HS-5 (cell line): Measurements from ENCODE around the gene MXD3.
"Not testable (repeated sequence)": the region's sequence is repeated elsewhere in the genome, so short reads cannot be mapped to it uniquely, and the experiment has no call there.

Source experiments
- DNase-seq: peaks from one replicate; pipeline ENCODE4 v3.0.0-alpha.2; 2012; ENCODE audit warnings: low read depth

MXD3 gene

GRCh38 chr5:177319913-177320588 is 8.4 kb upstream of the MXD3 start:
- no peak for DNase-seq

- no peak for DNase-seq
These were observed 6.3 kb upstream of the MXD3 start for GRCh38 chr5:177317959-177318377.

- DNase-seq, result no peak
These were observed 4.3 kb upstream of the MXD3 start for GRCh38 chr5:177316005-177316404.

GRCh38 chr5:177315411-177315810 is 3.7 kb upstream of the MXD3 start:
- no peak for DNase-seq

GRCh38 chr5:177314376-177315342 is 3.0 kb upstream of the MXD3 start:
- no peak for DNase-seq

- no peak for DNase-seq
These were observed 2.0 kb upstream of the MXD3 start for GRCh38 chr5:177313561-177314259.

GRCh38 chr5:177312649-177313181 is 1.0 kb upstream of the MXD3 start:
- DNase-seq, result no peak

GRCh38 chr5:177311392-177311722 is 341 bp downstream of the MXD3 start:
- no peak for DNase-seq

- DNase-seq, result no peak
These were observed 824 bp downstream of the MXD3 start for GRCh38 chr5:177310757-177311391.

GRCh38 chr5:177310332-177310731 is 1.4 kb downstream of the MXD3 start:
- DNase-seq, result no peak

GRCh38 chr5:177309351-177310191 is 2.1 kb downstream of the MXD3 start:
- no peak for DNase-seq

GRCh38 chr5:177308740-177309139 is 3.0 kb downstream of the MXD3 start:
- no peak for DNase-seq

- DNase-seq, result no peak
These were observed 3.9 kb downstream of the MXD3 start for GRCh38 chr5:177307544-177308363.

GRCh38 chr5:177306674-177307543 is 4.8 kb downstream of the MXD3 start:
- DNase-seq, result no peak

GRCh38 chr5:177306103-177306640 is 5.5 kb downstream of the MXD3 start:
- DNase-seq, result not testable (repeated sequence)

- no peak for DNase-seq
These were observed 7.1 kb downstream of the MXD3 start for GRCh38 chr5:177304392-177305119.

GRCh38 chr5:177303925-177304391 is 7.7 kb downstream of the MXD3 start:
- no peak for DNase-seq
